Right lobe of liver (tissue), 4 donors: ENCODE measurements around the gene ELP5.

Experiments
- CTCF ChIP-seq, 4 donors: fragments of 200-600 bp in 3 of 4; fragments of 450-650 bp in 1 of 4; IDR thresholded peaks; one replicate each; pipeline versions ENCODE4 v1.5.1 to v1.8.0; 2016 to 2022; ENCODE audit warnings: antibody characterized with exemption in 4 of 4, mild to moderate bottlenecking in 2 of 4
- POLR2A ChIP-seq: fragments of 450-650 bp; IDR thresholded peaks from one replicate; pipeline ENCODE4 v1.6.1; 2017; ENCODE audit warnings: antibody characterized with exemption, mild to moderate bottlenecking
- donor health status: DM: no; HTN: no; CAD: no.
- donor health status: DM: no; HTN: no; CAD: no.
- donor health status: DM: no; HTN: yes; CAD: no.

DNA sequence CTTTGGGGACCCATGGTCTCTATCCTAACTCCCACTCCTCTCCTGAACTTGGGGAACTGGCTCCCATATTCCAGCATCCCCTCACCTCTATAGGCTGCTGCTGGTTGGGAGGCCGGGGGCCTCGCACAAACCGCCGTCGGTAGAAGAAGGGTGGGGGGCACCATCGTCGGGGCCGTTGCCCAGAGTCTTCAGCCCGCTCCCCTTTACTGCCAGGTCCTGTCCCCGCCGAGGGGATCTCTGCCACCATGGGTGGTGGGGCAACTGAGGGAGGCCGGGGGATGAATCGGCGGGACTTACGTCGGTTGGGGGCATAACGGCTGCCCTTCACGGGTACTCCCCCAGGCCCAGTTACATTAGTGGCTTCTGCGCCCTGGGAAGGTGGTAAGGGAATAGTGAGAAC, 38.2 kb downstream of the ELP5 start:
- TF ChIP-seq CTCF (IDR thresholded peaks at IDR 0.05) (no peak), POLR2A (no peak)
